Ureter (tissue), 1 donor: ENCODE data around the gene MPPED2. TPM values are rescaled to one million over a fixed set of nuclear protein-coding genes. Genes with fewer than 3 reads are reported as not detected.
"Not testable (repeated sequence)": the region's sequence is repeated elsewhere in the genome, so short reads cannot be mapped to it uniquely, and the experiment has no call there.

Experiments
- DNase-seq: peaks from one replicate; pipeline ENCODE4 v3.0.0-alpha.2; 2020; ENCODE audit warnings: low spot score
- total RNA-seq: library from RNA; stranded (reverse); gene quantifications from one replicate; pipeline ENCODE4 v1.2.4, GENCODE V29; 2023
- donor health status: DM: yes; HTN: yes; CAD: no.

The MPPED2 gene
- total RNA-seq, 1 donor from 2014 or later = 77.2 TPM

GRCh38 chr11:30578406-30578805, 7.7 kb downstream of the MPPED2 start:
- DNase-seq = no peak

DNA sequence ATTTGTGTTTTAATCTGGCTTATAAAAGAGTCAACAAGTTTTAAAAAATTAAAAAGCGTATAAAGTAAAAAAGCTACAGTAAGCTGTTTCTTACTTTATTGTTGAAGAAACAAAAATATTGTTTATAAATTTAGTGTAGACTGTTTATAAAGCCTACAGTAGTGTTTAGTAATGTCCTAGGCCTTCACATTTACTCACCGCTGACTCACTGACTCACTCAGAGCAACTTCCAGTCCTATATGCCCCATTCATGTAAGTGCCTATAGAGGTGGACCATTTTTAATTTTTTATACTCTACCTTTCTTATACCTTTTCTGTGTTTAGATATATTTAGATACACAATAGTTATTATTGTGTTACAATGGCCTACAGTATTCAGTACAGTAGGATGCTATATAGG, 12.2 kb downstream of the MPPED2 start:
- DNase-seq = no peak

DNA sequence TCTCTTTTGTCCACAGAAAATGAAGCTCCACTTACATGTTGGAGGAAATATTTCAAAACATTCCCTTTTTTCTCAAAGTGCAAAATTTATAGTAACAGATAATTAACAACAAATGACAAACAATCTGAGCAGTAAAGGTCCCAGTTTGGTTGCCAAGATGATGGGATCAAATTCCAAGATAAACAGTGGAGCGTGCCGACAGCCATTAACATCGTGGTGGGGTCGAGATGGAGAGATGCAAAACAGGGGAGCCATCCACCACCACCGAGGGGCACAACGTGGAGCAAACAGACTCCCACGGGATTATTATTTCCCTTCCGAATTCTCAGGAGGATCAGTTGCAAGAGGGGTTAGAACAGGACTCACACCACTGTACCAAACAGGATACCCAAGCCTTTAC, 17.2 kb downstream of the MPPED2 start:
- DNase-seq = no peak

GRCh38 chr11:30567644-30568043, 18.5 kb downstream of the MPPED2 start:
- no peak for DNase-seq

GRCh38 chr11:30567120-30567519, 19.0 kb downstream of the MPPED2 start:
- no peak for DNase-seq

- no peak for DNase-seq
These were observed 19.7 kb downstream of the MPPED2 start for GRCh38 chr11:30566482-30566881.

- DNase-seq = no peak
These were observed 21.1 kb downstream of the MPPED2 start for GRCh38 chr11:30565027-30565426.

GRCh38 chr11:30561691-30562415, 24.3 kb downstream of the MPPED2 start:
- no peak for DNase-seq

- DNase-seq = no peak
These were observed 25.7 kb downstream of the MPPED2 start for GRCh38 chr11:30560206-30561106.

DNA sequence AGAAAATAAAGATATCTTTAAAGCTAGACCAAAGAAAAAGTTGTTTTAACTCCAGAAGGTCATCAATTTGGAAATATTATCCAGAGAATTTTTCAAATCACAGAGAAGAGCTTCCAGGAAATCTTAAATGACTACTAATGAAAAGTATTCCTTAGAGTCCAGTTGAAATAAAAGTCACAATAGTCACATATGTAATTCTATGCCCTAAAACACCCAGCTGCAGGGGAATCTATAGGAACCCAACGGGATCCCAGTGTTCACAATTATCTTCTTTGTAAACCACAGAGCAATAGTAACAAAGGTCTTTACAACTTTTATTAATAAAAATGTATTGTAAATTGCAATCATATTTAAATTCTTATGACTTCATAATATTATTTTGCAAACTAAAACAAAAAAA, 27.1 kb downstream of the MPPED2 start:
- no peak for DNase-seq

GRCh38 chr11:30554587-30554986, 31.6 kb downstream of the MPPED2 start:
- DNase-seq = not testable (repeated sequence)

GRCh38 chr11:30553521-30554110, 32.5 kb downstream of the MPPED2 start:
- no peak for DNase-seq

GRCh38 chr11:30552839-30553238, 33.3 kb downstream of the MPPED2 start:
- no peak for DNase-seq

DNA sequence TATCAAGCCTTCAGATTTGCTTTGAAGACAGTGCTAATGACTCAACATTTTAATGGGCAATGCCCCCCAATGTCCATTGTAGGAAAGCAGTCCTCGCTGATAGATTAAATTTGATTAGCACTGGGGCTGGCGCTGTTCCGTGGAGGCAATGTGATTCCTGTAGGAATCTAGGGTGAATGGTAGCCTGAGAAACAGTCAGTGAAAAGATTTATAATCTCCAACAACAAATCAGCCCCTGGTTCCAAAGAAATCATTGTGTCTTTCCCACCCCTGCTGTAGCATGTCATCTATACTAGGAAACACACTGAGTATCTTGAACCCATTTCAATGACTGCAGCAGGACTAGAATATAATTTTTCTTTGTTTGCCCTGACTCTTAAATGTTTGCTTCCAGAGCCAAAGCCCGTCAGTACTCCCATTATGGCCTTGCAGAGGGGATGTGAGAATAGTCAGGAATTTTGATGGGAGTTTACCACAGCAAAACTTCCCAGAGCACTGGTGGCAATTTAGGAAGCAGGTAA, 36.1 kb downstream of the MPPED2 start:
- DNase-seq = no peak

- DNase-seq = no peak
These were observed 36.6 kb downstream of the MPPED2 start for GRCh38 chr11:30549565-30549964.

- no peak for DNase-seq
These were observed 39.8 kb downstream of the MPPED2 start for GRCh38 chr11:30546334-30546733.

GRCh38 chr11:30545507-30545906, 40.6 kb downstream of the MPPED2 start:
- DNase-seq = no peak

DNA sequence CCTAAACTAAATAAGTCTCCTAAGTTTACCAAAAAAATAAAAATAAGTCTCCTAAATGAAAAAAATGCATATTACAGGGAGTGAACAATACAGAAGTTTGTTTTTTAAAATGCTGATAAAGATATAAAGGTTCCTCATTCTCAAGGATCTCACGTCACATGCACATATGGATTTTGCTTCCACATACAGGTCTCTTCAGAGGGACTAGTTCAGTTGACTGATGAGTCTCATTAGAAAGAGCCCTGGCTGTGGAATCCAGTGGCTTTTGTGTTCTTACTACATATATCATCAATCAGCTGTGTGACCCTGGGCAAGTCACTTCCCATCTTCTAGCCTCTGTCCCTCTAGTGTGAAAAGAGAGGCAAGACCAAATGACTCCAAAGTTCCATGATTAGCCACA, 43.1 kb downstream of the MPPED2 start:
- no peak for DNase-seq

DNA sequence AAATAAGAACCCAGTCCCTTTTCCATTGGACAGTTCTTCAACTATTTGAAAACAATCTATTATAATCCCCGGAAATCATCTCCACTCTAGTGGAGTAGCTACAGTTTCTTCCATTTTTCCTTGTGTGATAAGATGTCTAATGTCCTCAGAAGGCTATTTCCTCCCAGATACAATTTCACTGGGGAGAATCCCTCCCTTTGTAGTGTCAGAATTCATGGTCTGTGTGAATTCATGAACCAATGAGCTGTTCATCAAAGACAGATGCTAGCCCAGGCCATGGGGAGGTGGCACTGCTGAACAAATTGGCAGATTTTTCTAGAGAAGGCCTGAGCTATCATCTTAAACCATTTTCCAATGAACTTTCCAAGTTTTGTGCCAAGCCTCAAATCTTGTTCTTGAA, 45.4 kb downstream of the MPPED2 start:
- no peak for DNase-seq

GRCh38 chr11:30538251-30538650, 47.9 kb downstream of the MPPED2 start:
- DNase-seq = no peak

- no peak for DNase-seq
These were observed 50.3 kb downstream of the MPPED2 start for GRCh38 chr11:30535818-30536217.

- no peak for DNase-seq
These were observed 52.7 kb downstream of the MPPED2 start for GRCh38 chr11:30533445-30533947.
